Measurements from ENCODE around the gene LSMEM2. TPM values are rescaled to one million over a fixed set of nuclear protein-coding genes. Genes with fewer than 3 reads are reported as not detected.
"Not testable (repeated sequence)": the region's sequence is repeated elsewhere in the genome, so short reads cannot be mapped to it uniquely, and the experiment has no call there.

LSMEM2 gene
- total RNA-seq, 2 donors from 2014 or later = not detected

- no peak for TF ChIP-seq CTCF (IDR thresholded peaks at IDR 0.05)
- Histone ChIP-seq H3K9me3 (no peaks in the 10 kb centered on the region), H3K4me3 (no peak overlapping the region), H3K4me1 (peaks cover 16% of the 10 kb centered on the region), H3K27me3 (peaks cover 9% of the 10 kb centered on the region), H3K27ac (no peak overlapping the region), H3K36me3 (no peaks in the 10 kb centered on the region), H3K9ac (ENCODE audit: low read depth in 2 of 2, low read length in 2 of 2) (no peak overlapping the region)
- intact Hi-C loops (cut with DNase I) = loop anchor here (2.0 to 10.0 kb wide), 2 partner anchors 49 kb away; partner anchors contain the start of genes HYAL2 and TUSC2
- no peak for DNase-seq
Measured at GRCh38 chr3:50275996-50276761, 2.7 kb upstream of the LSMEM2 start.

- Histone ChIP-seq H3K9ac (ENCODE audit: low read depth in 2 of 2, low read length in 2 of 2) (no peak overlapping the region), H3K36me3 (no peaks in the 10 kb centered on the region), H3K27me3 (peaks cover 9% of the 10 kb centered on the region), H3K27ac (no peak overlapping the region), H3K9me3 (no peaks in the 10 kb centered on the region), H3K4me1 (peaks cover 16% of the 10 kb centered on the region), H3K4me3 (no peak overlapping the region)
- no peak for TF ChIP-seq CTCF (IDR thresholded peaks at IDR 0.05)
- no peak for DNase-seq
- intact Hi-C loops (cut with DNase I) = loop anchor here (10.0 kb wide), 1 partner anchor 48 kb away; the partner anchor contains the start of genes HYAL2 and TUSC2
Measured at GRCh38 chr3:50276762-50277101, 2.2 kb upstream of the LSMEM2 start.

GRCh38 chr3:50278123-50278879, 586 bp upstream of the LSMEM2 start:
- intact Hi-C loops (cut with DNase I) = loop anchor here (10.0 kb wide), 1 partner anchor 46 kb away; the partner anchor contains the start of genes HYAL2 and TUSC2
- peaks cover 9% of the 10 kb centered on the region for H3K27me3 ChIP-seq
- H3K9ac ChIP-seq (ENCODE audit: low read depth in 2 of 2, low read length in 2 of 2) = no peak overlapping the region
- H3K4me3 ChIP-seq = no peak overlapping the region
- no peaks in the 10 kb centered on the region for H3K36me3 ChIP-seq
- peaks cover 9% of the 10 kb centered on the region for H3K4me1 ChIP-seq
- no peak overlapping the region for H3K27ac ChIP-seq
- no peak for TF ChIP-seq CTCF (IDR thresholded peaks at IDR 0.05)
- no peak for DNase-seq
- H3K9me3 ChIP-seq = no peaks in the 10 kb centered on the region

GRCh38 chr3:50279255-50280016, 549 bp downstream of the LSMEM2 start:
- no peaks in the 10 kb centered on the region for H3K4me1 ChIP-seq
- intact Hi-C loops (cut with DNase I) = loop anchor here (10.0 kb wide), 1 partner anchor 45 kb away; the partner anchor contains the start of genes HYAL2 and TUSC2
- no peak overlapping the region for H3K4me3 ChIP-seq
- no peak for TF ChIP-seq CTCF (IDR thresholded peaks at IDR 0.05)
- no peaks in the 10 kb centered on the region for H3K9me3 ChIP-seq
- H3K27me3 ChIP-seq = peaks cover 3% of the 10 kb centered on the region
- H3K27ac ChIP-seq = no peak overlapping the region
- no peaks in the 10 kb centered on the region for H3K36me3 ChIP-seq
- no peak for DNase-seq
- H3K9ac ChIP-seq (ENCODE audit: low read depth in 2 of 2, low read length in 2 of 2) = no peak overlapping the region

- DNase-seq; H3K4me1 ChIP-seq; H3K4me3 ChIP-seq; H3K27me3 ChIP-seq; H3K27ac ChIP-seq; H3K9me3 ChIP-seq; H3K36me3 ChIP-seq; H3K9ac ChIP-seq (ENCODE audit: low read depth in 2 of 2, low read length in 2 of 2); intact Hi-C loops (cut with DNase I): not testable (repeated sequence)
Measured at GRCh38 chr3:50284121-50284520, 5.2 kb downstream of the LSMEM2 start.
